Adrenal gland (tissue), 5 donors: ENCODE measurements around the gene MFSD2A.

ENCODE experiments used
- POLR2A ChIP-seq, 2 donors: fragments of 450-650 bp; IDR thresholded peaks; one replicate each; pipeline ENCODE4 v1.6.1; 2017; ENCODE audit warnings: antibody characterized with exemption in 2 of 2, mild to moderate bottlenecking in 2 of 2, moderate library complexity in 1 of 2
- TF ChIP-seq, protein P1 (sequence below), 6 experiments: fragments of 450-650 bp in 4 of 6; fragments of 200-600 bp in 2 of 6; sonication (generic) in 1 of 6; IDR thresholded peaks; 1 replicate in 5 of 6; 2 replicates in 1 of 6; pipeline versions ENCODE4 v1.5.1 to v1.8.0; 2016 to 2021; ENCODE audit warnings: antibody characterized with exemption in 6 of 6, mild to moderate bottlenecking in 2 of 6, moderate library complexity in 1 of 6
- donor health status: DM: no; HTN: no; CAD: no.

DNA sequence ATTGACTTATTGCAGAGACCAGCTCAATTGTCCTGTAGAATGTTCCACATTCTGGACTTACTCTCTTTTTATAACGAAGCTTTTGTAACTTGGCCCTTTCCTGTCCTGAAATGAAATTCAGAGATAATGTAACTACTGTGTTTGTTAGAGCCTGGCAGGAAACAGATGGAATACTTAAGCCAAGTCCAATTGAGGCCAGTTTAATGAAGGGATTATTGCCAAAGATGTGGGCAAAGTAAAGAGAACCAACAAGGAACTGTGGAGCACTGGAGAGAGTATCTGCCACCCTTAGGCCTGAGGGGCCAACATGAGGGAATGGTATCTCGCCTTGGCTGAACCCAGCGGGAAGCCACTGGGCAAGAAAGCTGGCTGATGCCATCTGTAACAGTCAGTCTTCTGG is 32.9 kb downstream of the MFSD2A start:
- TF ChIP-seq, protein P1, sequence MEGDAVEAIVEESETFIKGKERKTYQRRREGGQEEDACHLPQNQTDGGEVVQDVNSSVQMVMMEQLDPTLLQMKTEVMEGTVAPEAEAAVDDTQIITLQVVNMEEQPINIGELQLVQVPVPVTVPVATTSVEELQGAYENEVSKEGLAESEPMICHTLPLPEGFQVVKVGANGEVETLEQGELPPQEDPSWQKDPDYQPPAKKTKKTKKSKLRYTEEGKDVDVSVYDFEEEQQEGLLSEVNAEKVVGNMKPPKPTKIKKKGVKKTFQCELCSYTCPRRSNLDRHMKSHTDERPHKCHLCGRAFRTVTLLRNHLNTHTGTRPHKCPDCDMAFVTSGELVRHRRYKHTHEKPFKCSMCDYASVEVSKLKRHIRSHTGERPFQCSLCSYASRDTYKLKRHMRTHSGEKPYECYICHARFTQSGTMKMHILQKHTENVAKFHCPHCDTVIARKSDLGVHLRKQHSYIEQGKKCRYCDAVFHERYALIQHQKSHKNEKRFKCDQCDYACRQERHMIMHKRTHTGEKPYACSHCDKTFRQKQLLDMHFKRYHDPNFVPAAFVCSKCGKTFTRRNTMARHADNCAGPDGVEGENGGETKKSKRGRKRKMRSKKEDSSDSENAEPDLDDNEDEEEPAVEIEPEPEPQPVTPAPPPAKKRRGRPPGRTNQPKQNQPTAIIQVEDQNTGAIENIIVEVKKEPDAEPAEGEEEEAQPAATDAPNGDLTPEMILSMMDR (IDR thresholded peaks at IDR 0.05): no peak
- no peak for TF ChIP-seq POLR2A (IDR thresholded peaks at IDR 0.05)
